GM23248 (cell line): ENCODE data around the gene MAGEB16. TPM values are rescaled to one million over a fixed set of nuclear protein-coding genes. Genes with fewer than 3 reads are reported as not detected.

Source experiments
- DNase-seq: peaks from one replicate; pipeline ENCODE4 v3.0.0-alpha.2; 2015
- H2AFZ ChIP-seq: fragments of 200-600 bp; sonication (generic); 2 replicates; pipeline ENCODE4 v1.6.1; 2016; ENCODE audit warnings: antibody characterized with exemption
- H3F3A ChIP-seq: fragments of 200-600 bp; sonication (generic); 2 replicates; pipeline ENCODE4 v1.6.1; 2016; ENCODE audit warnings: mild to moderate bottlenecking, antibody characterized with exemption, mixed run types; ENCODE audit not compliant: insufficient read depth
- H3K27ac ChIP-seq: fragments of 200-600 bp; sonication (generic); 2 replicates; pipeline ENCODE4 v1.5.1; 2016; ENCODE audit warnings: mild to moderate bottlenecking
- H3K27me3 ChIP-seq: fragments of 200-600 bp; sonication (generic); replicated peaks from 2 replicates; pipeline ENCODE4 v1.6.1; 2016; ENCODE audit warnings: mild to moderate bottlenecking; ENCODE audit not compliant: insufficient read depth
- H3K36me3 ChIP-seq: fragments of 200-600 bp; sonication (generic); 2 replicates; pipeline ENCODE4 v1.6.1; 2016; ENCODE audit warnings: low read depth, mild to moderate bottlenecking
- H3K4me1 ChIP-seq: fragments of 200-600 bp; sonication (generic); 2 replicates; pipeline ENCODE4 v1.6.1; 2016; ENCODE audit warnings: mild to moderate bottlenecking; ENCODE audit not compliant: insufficient read depth
- H3K4me2 ChIP-seq: fragments of 200-600 bp; sonication (generic); one replicate; pipeline ENCODE4 v1.6.1; 2016; ENCODE audit warnings: mild to moderate bottlenecking; ENCODE audit not compliant: unreplicated experiment
- H3K4me3 ChIP-seq: fragments of 200-600 bp; sonication (generic); 2 replicates; pipeline ENCODE4 v1.5.1; 2016; ENCODE audit warnings: mild to moderate bottlenecking
- H3K79me2 ChIP-seq: fragments of 200-600 bp; sonication (generic); 2 replicates; pipeline ENCODE4 v1.6.1; 2016; ENCODE audit warnings: mild to moderate bottlenecking; ENCODE audit not compliant: insufficient read depth
- H3K9ac ChIP-seq: fragments of 200-600 bp; sonication (generic); 2 replicates; pipeline ENCODE4 v1.6.1; 2016; ENCODE audit warnings: mild to moderate bottlenecking
- H3K9me2 ChIP-seq: fragments of 200-600 bp; sonication (generic); 2 replicates; pipeline ENCODE4 v1.6.1; 2016; ENCODE audit warnings: mixed run types, mild to moderate bottlenecking, moderate library complexity; ENCODE audit not compliant: insufficient read depth
- H3K9me3 ChIP-seq: fragments of 200-600 bp; sonication (generic); one replicate; pipeline ENCODE4 v1.6.1; 2017; ENCODE audit warnings: low read depth
- H4K20me1 ChIP-seq: fragments of 200-600 bp; sonication (generic); 2 replicates; pipeline ENCODE4 v1.6.0; 2016; ENCODE audit not compliant: insufficient read depth
- EZH2 ChIP-seq: fragments of 200-600 bp; sonication (generic); IDR thresholded peaks from 2 replicates; pipeline ENCODE4 v1.6.1; 2018; ENCODE audit warnings: antibody characterized with exemption, mild to moderate bottlenecking; ENCODE audit not compliant: insufficient read depth, poor library complexity, severe bottlenecking
- EZH2phosphoT487 ChIP-seq: fragments of 200-600 bp; sonication (generic); IDR thresholded peaks from 2 replicates; pipeline ENCODE4 v1.6.1; 2018; ENCODE audit warnings: antibody characterized with exemption, moderate library complexity, mild to moderate bottlenecking, low read depth; ENCODE audit not compliant: insufficient read depth
- WGBS, 2 experiments: methylation state at CpG; one replicate each; pipeline ENCODE4 v1.1.6; 2015 to 2017; ENCODE audit warnings: low lambda C conversion rate in 2 of 2, low coverage in 1 of 2; ENCODE audit errors: missing lambda C conversion rate in 2 of 2; 5-methylcytosine and 5-hydroxymethylcytosine counted together
- in situ Hi-C: fragments of 300-500 bp; cut with MboI; formaldehyde crosslinking; loops from 2 replicates; pipeline ENCODE4 v1.15.0; 2020
- polyA plus RNA-seq: library from polyadenylated mRNA; unstranded; fragments of >200 nt; fragmentation: Nextera tagmentation; extraction: Ambion mirVana; gene quantifications from 2 replicates; pipeline ENCODE4 v1.2.1, GENCODE V29; 2016
- total RNA-seq: library from RNA; depleted of rRNA; stranded (reverse); fragments of >200 nt; shearing (Covaris generic); gene quantifications from 2 replicates; pipeline ENCODE4 v1.2.3, GENCODE V29; 2014; rRNA removed

MAGEB16 gene
- total RNA-seq, result not detected in 2 replicates
- not detected in 2 replicates for polyA plus RNA-seq

DNA sequence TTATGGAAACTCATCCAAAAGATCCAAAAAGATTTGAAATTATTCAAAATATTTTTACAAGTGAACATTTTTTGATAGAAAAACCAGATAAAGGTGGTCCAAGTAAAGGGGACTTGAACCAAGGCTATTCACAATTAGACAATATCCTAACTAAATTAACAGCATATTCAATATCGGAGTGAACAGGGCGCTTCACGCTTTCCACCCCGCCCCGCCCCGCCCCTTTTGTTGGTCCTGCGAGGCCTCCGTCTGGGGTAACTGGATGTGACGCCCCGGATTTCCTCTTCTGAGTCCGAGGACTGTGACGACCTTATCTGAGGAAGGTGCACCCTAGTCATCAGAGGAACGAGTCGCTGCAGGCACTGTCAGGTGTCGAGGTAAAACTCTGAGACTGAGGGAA is at the start of gene MAGEB16:
MAGEB16 (plus strand) TSS at position 301 of the 400 bp plus-strand sequence. CDS start 3,855 bp downstream, outside the sequence.
- DNase-seq, result no peak
- Histone ChIP-seq H3K9me2 (no peaks in the 10 kb centered on the region), H3K9ac (no peak within 1 kb of the TSS), H3K9me3 (no peaks in the 10 kb centered on the region), H3K4me3 (no peak within 1 kb of the TSS), H3K36me3 (no peaks in the 10 kb centered on the region), H4K20me1 (no peaks in the 10 kb centered on the region), H3F3A (no peaks in the 10 kb centered on the region), H3K4me2 (no peak within 1 kb of the TSS), H2AFZ (no peak within 1 kb of the TSS), H3K27ac (no peak within 1 kb of the TSS), H3K79me2 (no peaks in the 10 kb centered on the region), H3K4me1 (no peaks in the 10 kb centered on the region), H3K27me3 (no peaks in the 10 kb centered on the region)
- 65 to 76% methylated on average over 3 to 15 of the region's 15 CpGs for WGBS, 2 experiments
- in situ Hi-C loops, result no loop called here
- no peak for TF ChIP-seq EZH2phosphoT487
- no peak for TF ChIP-seq EZH2

DNA sequence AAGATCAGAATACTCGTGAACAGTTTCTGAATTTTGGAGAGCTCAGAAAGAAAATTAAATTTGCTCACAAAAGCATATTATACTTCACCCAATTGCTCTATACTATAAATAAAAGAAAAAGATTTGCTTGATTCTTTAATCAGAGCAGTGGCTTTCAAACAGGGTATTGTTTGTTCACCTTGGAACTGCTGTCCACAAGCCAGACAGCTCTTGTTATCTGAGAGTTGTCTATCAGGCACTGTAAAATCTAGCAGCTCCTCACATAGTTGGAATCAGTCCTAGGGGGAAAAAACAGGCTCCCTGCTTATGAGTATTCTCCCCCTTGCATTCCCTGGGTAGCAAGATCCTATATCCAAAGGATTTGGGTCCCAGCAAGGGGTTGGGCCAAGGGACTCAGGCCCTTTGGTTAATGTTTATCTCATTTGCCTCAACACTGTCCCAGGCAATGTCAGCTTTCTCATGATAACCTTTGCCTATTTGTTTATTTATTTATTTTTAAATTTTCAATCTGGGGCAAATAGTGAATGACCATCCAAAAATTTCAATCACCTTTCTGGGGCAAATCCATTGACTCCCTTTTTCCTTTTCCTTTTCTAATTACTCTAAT is 24.1 kb upstream of the MAGEB16 start:
- TF ChIP-seq EZH2 (no peak), EZH2phosphoT487 (no peak)
- no peaks in the 10 kb centered on the region for H3F3A ChIP-seq
- H3K36me3 ChIP-seq, result no peaks in the 10 kb centered on the region
- H3K9me3 ChIP-seq, result no peaks in the 10 kb centered on the region
- H3K27me3 ChIP-seq, result no peaks in the 10 kb centered on the region
- 25 to 30% methylated on average over 1 of the region's 1 CpG for WGBS, 2 experiments
- no peak overlapping the region for H3K4me2 ChIP-seq
- in situ Hi-C loops, result no loop called here
- H3K4me1 ChIP-seq, result no peaks in the 10 kb centered on the region
- no peak overlapping the region for H3K9ac ChIP-seq
- DNase-seq, result no peak
- H3K4me3 ChIP-seq, result no peak overlapping the region
- no peak overlapping the region for H3K27ac ChIP-seq
- H4K20me1 ChIP-seq, result no peaks in the 10 kb centered on the region
- H2AFZ ChIP-seq, result no peak overlapping the region
- H3K79me2 ChIP-seq, result no peaks in the 10 kb centered on the region
- H3K9me2 ChIP-seq, result no peaks in the 10 kb centered on the region

DNA sequence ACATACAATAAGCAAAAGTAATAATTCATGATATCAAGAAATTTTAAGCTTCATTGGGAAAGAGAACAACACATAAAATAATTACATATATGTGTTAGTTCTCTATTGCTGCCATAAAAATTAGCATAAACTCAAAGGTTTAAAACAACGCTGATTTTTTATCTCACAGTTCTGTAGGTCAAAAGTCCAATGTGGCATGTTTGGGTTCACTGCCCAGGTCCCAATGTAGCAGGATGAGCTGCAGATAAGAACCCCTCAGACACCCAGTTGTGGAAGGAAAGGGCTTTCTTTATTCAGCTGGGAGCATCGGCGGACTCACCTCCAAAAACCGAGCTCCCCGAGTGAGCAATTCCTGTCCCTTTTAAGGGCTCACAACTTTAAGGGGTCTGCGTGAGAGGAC is 13.1 kb upstream of the MAGEB16 start:
- H4K20me1 ChIP-seq, result no peaks in the 10 kb centered on the region
- no peaks in the 10 kb centered on the region for H3F3A ChIP-seq
- no peak for DNase-seq
- H3K27me3 ChIP-seq, result no peaks in the 10 kb centered on the region
- H3K36me3 ChIP-seq, result no peaks in the 10 kb centered on the region
- no peak for TF ChIP-seq EZH2
- TF ChIP-seq EZH2phosphoT487, result no peak
- H3K4me3 ChIP-seq, result no peak overlapping the region
- no peak overlapping the region for H3K9ac ChIP-seq
- H3K9me2 ChIP-seq, result no peaks in the 10 kb centered on the region
- no peaks in the 10 kb centered on the region for H3K9me3 ChIP-seq
- H3K4me2 ChIP-seq, result no peak overlapping the region
- WGBS, 2 experiments, result 41 to 61% methylated on average over 6 of the region's 6 CpGs
- no peaks in the 10 kb centered on the region for H3K79me2 ChIP-seq
- in situ Hi-C loops, result no loop called here
- no peaks in the 10 kb centered on the region for H3K4me1 ChIP-seq
- H3K27ac ChIP-seq, result no peak overlapping the region
- no peak overlapping the region for H2AFZ ChIP-seq

DNA sequence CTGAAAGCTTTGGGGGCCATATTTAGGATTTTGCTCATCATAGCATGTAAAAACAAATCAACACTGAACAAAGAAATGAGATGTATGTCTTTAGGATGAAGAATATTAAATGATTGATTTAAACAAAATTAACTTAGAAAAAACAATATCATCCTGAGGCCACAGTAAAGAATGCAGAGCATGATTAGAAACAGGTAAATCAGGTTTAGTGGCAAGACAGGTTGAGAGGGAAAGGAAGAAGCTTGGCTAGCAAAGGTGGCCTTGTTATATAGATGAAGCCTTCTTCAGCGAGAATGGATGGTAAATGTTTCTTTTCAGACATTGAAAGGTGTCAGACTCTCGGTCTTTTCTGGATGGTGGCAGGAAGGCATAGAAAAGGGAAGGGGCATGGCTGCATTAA is 11.9 kb upstream of the MAGEB16 start:
- TF ChIP-seq EZH2phosphoT487 (no peak), EZH2 (no peak)
- in situ Hi-C loops, result no loop called here
- no peaks in the 10 kb centered on the region for H3K9me2 ChIP-seq
- no peak overlapping the region for H3K27ac ChIP-seq
- no peaks in the 10 kb centered on the region for H3K9me3 ChIP-seq
- H3F3A ChIP-seq, result no peaks in the 10 kb centered on the region
- no peak overlapping the region for H3K9ac ChIP-seq
- H3K4me3 ChIP-seq, result no peak overlapping the region
- H4K20me1 ChIP-seq, result no peaks in the 10 kb centered on the region
- WGBS, 2 experiments, result 6 to 21% methylated on average over 2 of the region's 2 CpGs
- no peak overlapping the region for H3K4me2 ChIP-seq
- no peak for DNase-seq
- H3K27me3 ChIP-seq, result no peaks in the 10 kb centered on the region
- no peaks in the 10 kb centered on the region for H3K4me1 ChIP-seq
- no peaks in the 10 kb centered on the region for H3K79me2 ChIP-seq
- H2AFZ ChIP-seq, result no peak overlapping the region
- no peaks in the 10 kb centered on the region for H3K36me3 ChIP-seq
